Calu3 (cell line): Measurements from ENCODE around the gene TBC1D21. TPM values are rescaled to one million over a fixed set of nuclear protein-coding genes. Genes with fewer than 3 reads are reported as not detected.

Experiments
- BruUV-seq: library from RNA; stranded (reverse); fragments of 400-500 nt; replicated peaks from 2 replicates; lab custom pipeline; 2021; lab: Mats Ljungman, UMichigan
- CTCF ChIA-PET: fragments of 300-600 bp; sonication (Branson Sonifier 250); formaldehyde crosslinking; loops from one replicate; lab custom pipeline; 2022; ENCODE audit warnings: antibody characterized with exemption; lab: Charles Lee
- DNase-seq: peaks from one replicate; pipeline ENCODE4 v3.0.0; 2022
- H3K27ac Mint-ChIP-seq: one replicate; pipeline ENCODE4 v1.8.0; 2022; ENCODE audit warnings: mixed read lengths; ENCODE audit not compliant: unreplicated experiment
- H3K27me3 Mint-ChIP-seq: one replicate; pipeline ENCODE4 v1.8.0; 2022; ENCODE audit warnings: mixed read lengths; ENCODE audit not compliant: unreplicated experiment
- H3K36me3 Mint-ChIP-seq: one replicate; pipeline ENCODE4 v1.8.0; 2022; ENCODE audit warnings: mild to moderate bottlenecking, moderate library complexity, mixed read lengths; ENCODE audit not compliant: insufficient read depth, unreplicated experiment
- H3K4me1 Mint-ChIP-seq: one replicate; pipeline ENCODE4 v1.8.0; 2022; ENCODE audit warnings: mild to moderate bottlenecking, low read depth, mixed read lengths; ENCODE audit not compliant: unreplicated experiment
- H3K4me3 Mint-ChIP-seq: one replicate; pipeline ENCODE4 v1.8.0; 2022; ENCODE audit warnings: mild to moderate bottlenecking, low read depth, moderate library complexity, mixed read lengths; ENCODE audit not compliant: unreplicated experiment
- H3K9me3 Mint-ChIP-seq: one replicate; pipeline ENCODE4 v1.8.0; 2022; ENCODE audit warnings: low read depth, mixed read lengths; ENCODE audit not compliant: unreplicated experiment
- intact Hi-C: fragments of 100-400 bp; cut with micrococcal nuclease; formaldehyde crosslinking; loops from one replicate; pipeline ENCODE4 v1.10.0; 2022; ENCODE audit not compliant: unreplicated experiment
- total RNA-seq: library from RNA; stranded (reverse); gene quantifications from 2 replicates; pipeline ENCODE4 v1.2.3, GENCODE V29; 2022
- TF ChIP-seq, protein P1 (sequence below): fragments of 200-600 bp; IDR thresholded peaks from one replicate; pipeline ENCODE4 v1.8.0; 2022; ENCODE audit warnings: antibody characterized with exemption; ENCODE audit not compliant: unreplicated experiment

The TBC1D21 gene
- total RNA-seq, 1 experiment from 2014 or later: not detected

DNA sequence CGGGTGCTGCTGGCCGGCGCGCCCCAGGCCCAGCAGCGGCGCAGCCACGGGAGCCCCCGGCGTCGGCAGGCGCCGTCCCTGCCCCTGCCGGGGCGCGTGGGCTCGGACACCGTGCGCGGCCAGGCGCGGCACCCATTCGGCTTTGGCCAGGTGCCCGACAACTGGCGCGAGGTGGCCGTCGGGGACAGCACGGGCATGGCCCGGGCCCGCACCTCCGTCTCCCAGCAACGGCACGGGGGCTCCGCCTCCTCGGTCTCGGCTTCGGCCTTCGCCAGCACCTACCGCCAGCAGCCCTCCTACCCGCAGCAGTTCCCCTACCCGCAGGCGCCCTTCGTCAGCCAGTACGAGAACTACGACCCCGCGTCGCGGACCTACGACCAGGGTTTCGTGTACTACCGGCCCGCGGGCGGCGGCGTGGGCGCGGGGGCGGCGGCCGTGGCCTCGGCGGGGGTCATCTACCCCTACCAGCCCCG, 53.7 kb downstream of the TBC1D21 start:
- CTCF ChIA-PET: interaction anchor here (0.7 to 1.5 kb wide), 5 partner anchors 9 to 95 kb away, joined by 3 to 7 read pairs (median 4); no protein-coding TSS in a partner anchor
- Mint-ChIP-seq H3K27ac (no peak overlapping the region), H3K4me1 (peaks cover 26% of the 10 kb centered on the region), H3K9me3 (no peaks in the 10 kb centered on the region), H3K36me3 (peaks cover 11% of the 10 kb centered on the region), H3K4me3 (peak overlapping the region; percentile 70), H3K27me3 (peaks cover 57% of the 10 kb centered on the region)
- TF ChIP-seq, protein P1, sequence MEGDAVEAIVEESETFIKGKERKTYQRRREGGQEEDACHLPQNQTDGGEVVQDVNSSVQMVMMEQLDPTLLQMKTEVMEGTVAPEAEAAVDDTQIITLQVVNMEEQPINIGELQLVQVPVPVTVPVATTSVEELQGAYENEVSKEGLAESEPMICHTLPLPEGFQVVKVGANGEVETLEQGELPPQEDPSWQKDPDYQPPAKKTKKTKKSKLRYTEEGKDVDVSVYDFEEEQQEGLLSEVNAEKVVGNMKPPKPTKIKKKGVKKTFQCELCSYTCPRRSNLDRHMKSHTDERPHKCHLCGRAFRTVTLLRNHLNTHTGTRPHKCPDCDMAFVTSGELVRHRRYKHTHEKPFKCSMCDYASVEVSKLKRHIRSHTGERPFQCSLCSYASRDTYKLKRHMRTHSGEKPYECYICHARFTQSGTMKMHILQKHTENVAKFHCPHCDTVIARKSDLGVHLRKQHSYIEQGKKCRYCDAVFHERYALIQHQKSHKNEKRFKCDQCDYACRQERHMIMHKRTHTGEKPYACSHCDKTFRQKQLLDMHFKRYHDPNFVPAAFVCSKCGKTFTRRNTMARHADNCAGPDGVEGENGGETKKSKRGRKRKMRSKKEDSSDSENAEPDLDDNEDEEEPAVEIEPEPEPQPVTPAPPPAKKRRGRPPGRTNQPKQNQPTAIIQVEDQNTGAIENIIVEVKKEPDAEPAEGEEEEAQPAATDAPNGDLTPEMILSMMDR: no peak
- no TSS peak for BruUV-seq
- intact Hi-C loops: no loop called here
- peak; percentile 67 for DNase-seq

DNA sequence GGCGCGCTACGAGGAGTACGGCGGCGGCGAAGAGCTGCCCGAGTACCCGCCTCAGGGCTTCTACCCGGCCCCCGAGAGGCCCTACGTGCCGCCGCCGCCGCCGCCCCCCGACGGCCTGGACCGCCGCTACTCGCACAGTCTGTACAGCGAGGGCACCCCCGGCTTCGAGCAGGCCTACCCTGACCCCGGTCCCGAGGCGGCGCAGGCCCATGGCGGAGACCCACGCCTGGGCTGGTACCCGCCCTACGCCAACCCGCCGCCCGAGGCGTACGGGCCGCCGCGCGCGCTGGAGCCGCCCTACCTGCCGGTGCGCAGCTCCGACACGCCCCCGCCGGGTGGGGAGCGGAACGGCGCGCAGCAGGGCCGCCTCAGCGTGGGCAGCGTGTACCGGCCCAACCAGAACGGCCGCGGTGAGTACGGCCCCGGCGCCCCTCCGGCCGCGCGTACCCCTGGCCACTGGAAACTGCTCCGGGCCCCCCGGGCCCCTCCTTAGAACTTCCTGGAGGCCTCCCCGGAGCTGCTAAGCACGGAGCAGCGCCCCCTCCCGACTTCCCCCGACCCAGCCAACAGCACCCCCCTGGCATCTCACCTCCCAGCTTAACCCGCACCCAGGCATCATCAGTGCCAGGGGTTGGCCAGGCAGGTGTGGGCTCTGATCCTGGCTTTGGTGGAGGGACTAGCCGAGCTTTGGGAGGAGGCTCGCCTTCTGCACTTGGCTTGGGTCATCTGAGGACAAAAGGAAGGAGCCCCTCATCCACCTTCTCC, 54.3 kb downstream of the TBC1D21 start:
- DNase-seq: peak; percentile 85
- Mint-ChIP-seq H3K4me1 (peaks cover 26% of the 10 kb centered on the region), H3K27me3 (peaks cover 57% of the 10 kb centered on the region), H3K27ac (no peak overlapping the region), H3K4me3 (peak overlapping the region; percentile 70), H3K9me3 (no peaks in the 10 kb centered on the region), H3K36me3 (peaks cover 11% of the 10 kb centered on the region)
- TF ChIP-seq, protein P1: peak; percentile 77
- CTCF ChIA-PET: interaction anchor here (0.5 to 1.5 kb wide), 14 partner anchors 9 to 686 kb away, joined by 3 to 7 read pairs (median 3); no protein-coding TSS in a partner anchor
- BruUV-seq: no TSS peak
- intact Hi-C loops: no loop called here

DNA sequence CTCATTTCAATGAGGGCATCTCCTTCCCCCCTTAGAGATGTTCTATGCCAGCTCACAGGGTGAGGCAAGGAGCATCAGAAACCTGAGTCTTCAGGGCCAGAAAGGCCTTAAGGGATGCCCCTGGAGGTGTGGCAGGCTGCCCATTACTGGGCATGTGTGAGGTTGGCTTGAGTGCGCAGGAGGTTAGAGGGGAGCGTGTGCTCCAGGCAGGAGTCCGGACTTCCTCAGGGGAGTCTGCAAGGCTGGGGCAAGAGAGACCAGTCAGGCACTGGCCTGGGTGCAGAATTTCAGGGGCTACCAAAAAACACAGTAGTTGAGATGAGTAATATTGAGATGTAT, 54.8 kb downstream of the TBC1D21 start:
- peaks cover 57% of the 10 kb centered on the region for H3K27me3 Mint-ChIP-seq
- peaks cover 11% of the 10 kb centered on the region for H3K36me3 Mint-ChIP-seq
- CTCF ChIA-PET: interaction anchor here (0.6 to 1.5 kb wide), 9 partner anchors 8 to 685 kb away, joined by 3 to 7 read pairs (median 3); no protein-coding TSS in a partner anchor
- no peaks in the 10 kb centered on the region for H3K9me3 Mint-ChIP-seq
- DNase-seq: no peak
- no TSS peak for BruUV-seq
- no peak overlapping the region for H3K27ac Mint-ChIP-seq
- peaks cover 25% of the 10 kb centered on the region for H3K4me1 Mint-ChIP-seq
- TF ChIP-seq, protein P1: no peak
- intact Hi-C loops: no loop called here
- peak overlapping the region; percentile 70 for H3K4me3 Mint-ChIP-seq

DNA sequence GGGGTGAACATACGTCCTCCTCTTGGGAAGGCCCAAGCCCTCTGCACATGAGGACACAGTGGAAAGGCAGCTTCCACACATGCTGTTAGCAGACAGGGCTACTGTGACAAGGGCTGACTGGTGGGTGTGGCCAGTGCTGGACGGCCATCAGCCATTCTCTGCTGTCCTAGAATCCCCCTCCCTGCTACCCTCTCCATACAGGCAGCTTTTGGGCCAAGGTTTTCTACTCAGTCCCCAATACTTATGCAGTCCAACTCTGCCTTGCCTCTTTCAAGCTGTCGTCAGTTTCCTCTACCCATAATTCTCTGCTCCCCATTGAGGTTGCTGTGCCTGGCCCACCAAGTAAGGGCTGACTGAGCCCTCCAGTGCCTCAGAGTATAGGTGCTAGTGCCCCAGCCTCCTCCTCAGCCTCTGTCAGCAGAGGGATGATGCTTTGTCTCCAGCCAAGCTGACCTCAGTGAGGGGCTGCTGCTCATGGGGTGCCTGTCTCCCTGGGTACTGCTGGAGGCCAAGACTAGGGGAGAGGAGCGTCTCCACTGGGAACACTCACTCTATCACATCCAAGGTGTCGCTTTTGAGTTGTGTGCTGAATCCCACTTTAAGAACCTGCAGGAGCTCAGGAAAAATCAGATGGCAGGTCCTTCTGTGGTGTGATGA, 55.7 kb downstream of the TBC1D21 start:
- intact Hi-C loops: no loop called here
- TF ChIP-seq, protein P1: no peak
- peaks cover 16% of the 10 kb centered on the region for H3K4me1 Mint-ChIP-seq
- DNase-seq: no peak
- BruUV-seq: no TSS peak
- H3K9me3 Mint-ChIP-seq: no peaks in the 10 kb centered on the region
- no peak overlapping the region for H3K27ac Mint-ChIP-seq
- CTCF ChIA-PET: no interaction called here
- H3K4me3 Mint-ChIP-seq: peak overlapping the region; percentile 70
- H3K27me3 Mint-ChIP-seq: peaks cover 57% of the 10 kb centered on the region
- H3K36me3 Mint-ChIP-seq: peaks cover 11% of the 10 kb centered on the region
